ENCODE data around the gene CST7.

- no peak for TF ChIP-seq POLR2AphosphoS5 (IDR thresholded peaks at IDR 0.05; ENCODE audit: insufficient read depth, low read depth, low read length)
- TF ChIP-seq, protein P1, sequence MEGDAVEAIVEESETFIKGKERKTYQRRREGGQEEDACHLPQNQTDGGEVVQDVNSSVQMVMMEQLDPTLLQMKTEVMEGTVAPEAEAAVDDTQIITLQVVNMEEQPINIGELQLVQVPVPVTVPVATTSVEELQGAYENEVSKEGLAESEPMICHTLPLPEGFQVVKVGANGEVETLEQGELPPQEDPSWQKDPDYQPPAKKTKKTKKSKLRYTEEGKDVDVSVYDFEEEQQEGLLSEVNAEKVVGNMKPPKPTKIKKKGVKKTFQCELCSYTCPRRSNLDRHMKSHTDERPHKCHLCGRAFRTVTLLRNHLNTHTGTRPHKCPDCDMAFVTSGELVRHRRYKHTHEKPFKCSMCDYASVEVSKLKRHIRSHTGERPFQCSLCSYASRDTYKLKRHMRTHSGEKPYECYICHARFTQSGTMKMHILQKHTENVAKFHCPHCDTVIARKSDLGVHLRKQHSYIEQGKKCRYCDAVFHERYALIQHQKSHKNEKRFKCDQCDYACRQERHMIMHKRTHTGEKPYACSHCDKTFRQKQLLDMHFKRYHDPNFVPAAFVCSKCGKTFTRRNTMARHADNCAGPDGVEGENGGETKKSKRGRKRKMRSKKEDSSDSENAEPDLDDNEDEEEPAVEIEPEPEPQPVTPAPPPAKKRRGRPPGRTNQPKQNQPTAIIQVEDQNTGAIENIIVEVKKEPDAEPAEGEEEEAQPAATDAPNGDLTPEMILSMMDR (IDR thresholded peaks at IDR 0.05; ENCODE audit: extremely low read depth in 1 of 2, insufficient read depth in 1 of 2, low read depth in 1 of 2, low read length in 2 of 2): peak in 1 of 2 donors; percentile 1
- TF ChIP-seq, protein P2, sequence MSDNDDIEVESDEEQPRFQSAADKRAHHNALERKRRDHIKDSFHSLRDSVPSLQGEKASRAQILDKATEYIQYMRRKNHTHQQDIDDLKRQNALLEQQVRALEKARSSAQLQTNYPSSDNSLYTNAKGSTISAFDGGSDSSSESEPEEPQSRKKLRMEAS (IDR thresholded peaks at IDR 0.05; ENCODE audit: insufficient read depth, insufficient read length): no peak
Measured at GRCh38 chr20:24993337-24994185, 44.5 kb downstream of the CST7 start.

All from endothelial cell of umbilical vein (primary cell).